GM23338 (cell line): ENCODE data around the gene RAP1GAP2.
"Not testable (repeated sequence)": the region's sequence is repeated elsewhere in the genome, so short reads cannot be mapped to it uniquely, and the experiment has no call there.

ENCODE experiments used
- CTCF ChIP-seq, 2 experiments: fragments of 200-600 bp in 1 of 2; sonication (generic) in 1 of 2; conservative IDR thresholded peaks; 2 replicates each; pipeline versions ENCODE4 v1.5.1 to v1.6.1; 2016 to 2017; ENCODE audit warnings: antibody characterized with exemption in 2 of 2, low read depth in 2 of 2, mild to moderate bottlenecking in 2 of 2, moderate library complexity in 1 of 2
- EZH2 ChIP-seq: fragments of 200-600 bp; sonication (generic); IDR thresholded peaks from one replicate; pipeline ENCODE4 v1.8.0; 2017; ENCODE audit warnings: antibody characterized with exemption, mild to moderate bottlenecking, low read depth; ENCODE audit not compliant: unreplicated experiment
- EZH2phosphoT487 ChIP-seq: fragments of 200-600 bp; sonication (generic); IDR thresholded peaks from one replicate; pipeline ENCODE4 v1.8.1; 2018; ENCODE audit warnings: antibody characterized with exemption; ENCODE audit not compliant: unreplicated experiment
- POLR2AphosphoS5 ChIP-seq: IDR thresholded peaks from 2 replicates; pipeline ENCODE4 v1.6.1; 2016; ENCODE audit warnings: antibody characterized with exemption, low read depth
- REST ChIP-seq: IDR thresholded peaks from one replicate; pipeline ENCODE4 v1.6.1; 2018; ENCODE audit warnings: antibody characterized with exemption; ENCODE audit not compliant: unreplicated experiment
- STAT1 ChIP-seq: IDR thresholded peaks from one replicate; pipeline ENCODE4 v1.6.1; 2016; ENCODE audit warnings: antibody characterized with exemption; ENCODE audit not compliant: unreplicated experiment

GRCh38 chr17:3063507-3063906 lies 267.3 kb downstream of the RAP1GAP2 start, which contains the start of gene OR1D5:
- TF ChIP-seq CTCF (conservative IDR thresholded peaks at IDR 0.05; ENCODE audit: low read depth in 2 of 2); POLR2AphosphoS5; EZH2; REST; EZH2phosphoT487; STAT1: not testable (repeated sequence)
